OCI-M1 (cell line): ENCODE data around the gene C6orf47.

Experiments used
- DNase-seq: peaks from one replicate; lab custom pipeline; 2025; lab: John Stamatoyannopoulos, UW

Gene C6orf47

DNA sequence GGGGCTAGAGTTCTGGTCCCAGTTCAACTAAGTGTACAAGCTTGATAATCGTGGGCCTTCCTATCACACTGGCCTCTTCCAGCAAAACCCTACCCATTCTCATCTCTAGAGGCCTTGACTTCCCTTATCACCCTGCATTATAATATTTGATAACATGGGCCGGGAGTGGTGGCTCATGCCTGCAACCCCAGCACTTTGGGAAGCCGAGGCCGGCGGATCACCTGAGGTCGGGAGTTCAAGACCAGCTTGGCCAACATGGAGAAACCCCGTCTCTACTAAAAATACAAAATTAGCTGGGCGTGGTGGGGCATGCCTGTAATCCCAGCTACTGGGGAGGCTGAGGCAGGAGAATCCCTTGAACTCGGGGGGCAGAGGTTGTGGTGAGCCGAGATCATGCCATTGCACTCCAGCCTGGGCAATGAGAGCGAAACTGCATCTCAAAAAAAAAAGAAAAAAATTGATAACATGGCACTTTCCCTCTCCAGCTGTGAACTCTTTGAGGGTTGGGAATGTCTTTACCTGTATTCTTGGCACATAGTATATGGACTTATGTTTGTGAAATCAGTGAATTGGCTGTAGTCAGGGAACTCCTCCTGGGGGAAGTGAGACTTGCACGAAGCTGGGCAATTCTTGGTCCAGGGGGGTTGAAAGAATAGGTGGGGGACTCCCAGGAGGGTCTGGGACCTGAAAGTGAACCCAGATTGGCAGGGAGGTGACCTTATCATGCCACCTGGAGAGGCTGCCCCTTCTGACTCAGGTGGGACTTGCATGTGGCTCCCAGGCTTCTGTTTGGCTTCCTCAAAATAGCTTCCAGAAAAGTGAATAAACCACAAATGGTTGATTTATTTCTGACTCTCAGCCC, 915 bp upstream of the C6orf47 start:
- no peak for DNase-seq

DNA sequence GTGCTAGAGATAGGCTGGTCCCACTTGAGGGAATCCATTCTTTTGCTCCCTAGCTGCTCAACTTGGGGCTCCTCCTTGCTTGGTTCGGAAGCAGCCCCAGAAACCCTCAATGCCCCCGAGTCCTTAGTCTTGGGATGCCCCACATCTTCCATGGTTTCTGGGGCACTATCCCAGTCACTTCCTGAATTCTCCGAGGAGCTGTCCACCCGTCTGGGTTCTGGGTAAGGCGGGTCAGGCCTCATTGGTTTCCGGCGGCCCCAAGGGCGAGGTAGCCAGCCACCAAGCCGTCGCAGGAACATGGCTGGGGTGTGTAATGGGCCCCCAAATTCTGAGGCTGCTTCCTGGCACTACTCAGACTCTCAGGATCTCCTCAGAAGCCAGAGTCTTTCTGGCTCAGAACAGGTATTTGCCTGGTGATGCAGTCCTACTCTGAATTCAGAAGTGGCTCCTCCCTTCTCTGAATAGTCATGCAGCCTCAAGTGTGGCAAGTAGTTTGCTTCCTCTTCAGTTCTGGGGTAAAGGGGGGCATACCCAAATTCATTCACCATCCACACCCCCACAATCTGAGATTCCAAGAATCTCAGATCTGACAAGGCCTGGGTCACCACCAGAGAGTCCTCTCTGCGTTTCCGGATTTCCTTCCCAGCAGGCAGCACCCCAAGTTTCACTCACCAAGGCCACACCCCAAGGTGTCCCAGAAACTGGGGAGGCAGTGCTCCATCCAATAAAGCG, 763 bp downstream of the C6orf47 start:
- DNase-seq, result no peak

DNA sequence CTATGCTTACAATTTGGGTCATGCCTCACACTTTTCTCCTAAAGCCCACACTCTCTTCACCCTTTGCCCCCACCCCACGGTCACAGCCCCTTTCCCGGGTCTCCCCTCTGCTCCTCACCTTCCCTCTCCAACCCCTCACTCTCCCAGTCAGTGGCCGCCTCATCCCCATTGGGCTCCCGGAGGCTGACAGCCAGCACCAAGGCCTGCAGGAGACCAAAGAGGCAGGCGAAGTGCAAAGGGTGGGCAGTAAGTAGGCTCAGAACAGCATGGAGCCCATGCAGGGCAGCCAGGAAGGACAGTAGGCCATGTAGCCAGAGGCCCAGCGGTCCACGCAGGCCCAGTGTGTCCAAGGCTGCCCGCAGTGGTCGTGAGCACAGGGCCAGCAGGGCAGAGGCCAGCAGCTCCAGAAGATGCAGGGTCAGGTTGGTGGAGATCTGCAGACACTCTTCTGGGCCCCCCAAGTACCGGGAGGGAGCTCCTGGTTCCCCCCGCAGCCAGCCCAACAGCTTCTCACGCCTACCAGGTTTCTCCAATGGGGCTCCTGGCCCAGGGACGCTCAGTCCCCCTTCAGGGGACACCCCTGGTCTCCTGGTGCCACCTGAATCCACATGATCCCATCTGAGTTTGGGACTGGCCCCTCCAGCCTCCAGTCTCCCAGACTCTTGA, 1.5 kb downstream of the C6orf47 start:
- no peak for DNase-seq

DNA sequence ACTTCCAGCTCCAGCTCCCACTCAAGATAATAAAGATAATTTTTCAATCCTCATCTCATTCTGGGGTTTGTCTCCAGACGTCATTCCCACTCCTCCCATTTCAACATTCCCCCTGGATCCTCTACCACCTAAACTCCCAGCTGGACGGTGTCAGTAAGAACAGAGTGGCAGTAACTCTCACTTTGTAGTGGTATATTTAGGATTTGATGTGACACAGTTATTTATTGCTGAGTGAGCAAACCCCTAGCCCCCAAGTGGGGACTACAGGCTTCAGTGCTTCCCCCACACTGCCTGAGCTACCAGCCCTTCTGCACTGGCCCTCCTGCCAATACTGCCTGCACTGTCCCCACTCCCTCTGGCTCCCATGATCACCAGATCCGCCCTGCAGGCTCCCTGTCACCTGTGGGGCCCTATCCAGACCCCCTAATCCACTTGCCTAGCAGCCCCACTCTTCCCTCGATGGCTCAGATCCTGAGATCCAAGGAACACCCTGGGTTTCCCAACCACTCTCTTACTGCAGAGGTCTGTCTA, 2.4 kb downstream of the C6orf47 start:
- no peak for DNase-seq

- DNase-seq, result no peak
Observed at GRCh38 chr6:31657406-31658157, 3.0 kb downstream of the C6orf47 start.

- no peak for DNase-seq
Observed at GRCh38 chr6:31655349-31656237, 5.0 kb downstream of the C6orf47 start, which contains the start of gene APOM. APOM (plus strand) TSS chr6:31655894; CDS start chr6:31655967, 73 bp downstream.

- DNase-seq, result no peak
Observed at GRCh38 chr6:31654574-31655348, 5.8 kb downstream of the C6orf47 start.

DNA sequence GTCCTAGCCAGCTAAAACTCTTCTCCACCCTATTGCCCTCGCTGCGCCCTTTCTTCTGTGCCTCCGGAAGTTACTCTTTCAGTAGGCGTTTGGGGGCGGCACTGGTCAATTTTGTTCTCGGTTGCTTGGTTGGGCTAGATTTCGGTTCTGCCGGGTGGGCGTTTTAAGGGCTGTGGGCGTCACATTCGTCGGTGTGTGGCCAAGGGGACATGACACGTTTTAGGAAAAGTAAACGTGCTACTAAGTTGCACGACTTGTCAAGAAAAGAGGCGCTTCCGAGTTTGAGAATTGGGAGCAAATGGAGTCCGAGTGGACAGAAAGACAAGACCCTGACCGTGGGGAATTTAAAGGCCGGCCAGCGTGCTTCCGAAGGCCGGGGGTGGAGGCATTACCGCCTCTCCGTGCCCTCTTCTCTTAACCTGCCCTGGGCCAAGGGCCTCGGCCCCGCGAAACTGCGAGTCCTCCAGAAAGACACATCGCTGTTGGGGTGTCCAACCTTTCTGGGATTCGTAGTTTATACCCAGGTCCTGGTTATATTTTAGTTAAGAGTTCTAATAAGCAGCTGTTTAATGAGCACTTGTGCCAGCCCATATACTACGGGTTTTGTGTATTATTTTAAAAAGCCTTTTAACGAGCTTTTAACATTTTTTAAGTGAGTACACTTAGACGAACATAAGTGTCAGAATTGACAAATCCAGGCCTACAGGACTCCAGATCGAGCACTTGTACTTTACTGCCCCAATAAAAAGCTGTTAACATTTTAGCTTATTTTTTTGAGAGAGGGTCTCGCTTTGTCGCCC, 7.5 kb downstream of the C6orf47 start:
- DNase-seq, result no peak

DNA sequence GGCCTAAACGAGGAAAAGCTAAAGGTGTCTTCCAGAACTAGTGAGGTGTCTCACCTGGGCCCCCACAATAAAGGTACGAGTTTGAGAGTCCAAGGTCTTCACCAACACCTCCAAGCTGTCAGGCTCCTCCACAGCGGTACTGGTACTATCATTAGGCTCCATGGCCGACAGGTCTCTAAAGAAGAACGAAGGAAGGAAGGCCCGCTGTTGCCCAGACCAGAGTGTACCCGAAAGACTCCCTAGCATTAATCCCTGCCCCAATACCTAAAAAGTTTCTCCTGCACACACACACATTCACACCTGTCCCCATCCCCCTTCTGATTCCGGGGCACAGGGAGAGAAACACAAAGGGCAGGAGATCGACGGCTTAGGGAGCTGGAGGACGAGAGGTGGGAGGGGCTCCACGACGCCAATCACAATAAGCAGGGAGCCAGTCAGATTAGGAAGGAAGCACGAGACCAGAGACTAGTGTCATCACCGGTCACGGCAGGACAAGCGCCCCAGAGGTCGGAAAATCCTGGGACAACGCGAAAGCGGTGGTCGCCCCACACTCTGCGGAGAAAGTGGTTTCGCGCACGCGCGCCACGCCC, 8.9 kb downstream of the C6orf47 start:
- peak; percentile 93 for DNase-seq

DNA sequence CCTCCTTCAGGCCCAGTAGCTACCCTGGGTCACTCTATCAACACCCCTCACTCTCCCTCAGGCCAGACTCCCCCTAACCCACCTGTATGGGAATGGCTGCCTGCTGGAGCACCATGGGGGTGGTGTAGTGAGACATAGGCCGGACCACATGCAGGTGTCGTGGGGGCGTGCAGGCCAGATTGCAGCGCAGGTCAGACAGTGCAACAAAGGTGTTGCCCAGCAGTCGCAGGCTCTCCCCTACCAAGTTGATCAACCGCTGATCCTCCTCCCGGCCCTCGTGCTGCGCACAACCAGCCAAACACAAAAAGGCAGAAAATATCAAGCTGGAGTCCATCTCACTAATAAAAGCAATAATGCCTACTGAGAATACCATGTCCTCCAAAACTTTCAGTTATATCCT, 15.3 kb downstream of the C6orf47 start:
- no peak for DNase-seq

GRCh38 chr6:31643818-31644454, 16.6 kb downstream of the C6orf47 start:
- DNase-seq, result no peak

DNA sequence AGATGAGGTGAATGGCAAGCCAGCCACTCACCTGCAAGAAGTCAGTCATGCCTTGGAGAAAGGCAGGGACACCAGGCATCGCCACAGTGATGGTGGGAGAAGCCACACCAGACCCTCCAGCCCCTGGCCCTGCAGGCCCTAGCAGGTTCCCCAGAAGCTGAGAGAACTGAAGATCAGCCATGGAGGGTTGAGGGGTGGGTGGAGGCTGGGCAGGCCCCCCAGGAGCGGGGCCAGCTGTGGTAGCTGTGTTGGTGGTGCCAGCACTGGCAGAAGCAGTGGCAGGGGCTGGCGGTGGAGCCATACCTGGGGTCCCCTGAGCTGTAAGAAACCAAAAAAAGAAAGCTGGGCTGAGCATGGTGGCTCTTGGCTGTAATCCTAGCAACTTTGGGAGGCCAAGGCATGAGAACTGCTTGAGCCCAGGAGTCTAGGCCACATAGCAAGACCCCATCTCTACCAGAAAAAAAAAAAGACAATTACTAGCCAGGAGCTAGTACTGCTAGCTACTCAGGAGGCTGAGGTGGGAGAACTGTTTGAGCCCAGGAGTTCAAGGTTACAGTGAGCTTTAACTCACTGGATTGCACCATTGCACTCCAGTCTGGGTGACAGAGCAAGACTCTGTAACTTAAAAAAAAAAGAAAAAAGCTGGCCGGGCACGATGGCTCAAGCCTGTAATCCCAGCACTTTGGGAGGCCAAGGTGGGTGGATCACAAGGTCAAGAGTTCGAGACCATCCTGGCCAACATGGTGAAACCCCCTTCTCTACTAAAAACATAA, 17.6 kb downstream of the C6orf47 start:
- no peak for DNase-seq

DNA sequence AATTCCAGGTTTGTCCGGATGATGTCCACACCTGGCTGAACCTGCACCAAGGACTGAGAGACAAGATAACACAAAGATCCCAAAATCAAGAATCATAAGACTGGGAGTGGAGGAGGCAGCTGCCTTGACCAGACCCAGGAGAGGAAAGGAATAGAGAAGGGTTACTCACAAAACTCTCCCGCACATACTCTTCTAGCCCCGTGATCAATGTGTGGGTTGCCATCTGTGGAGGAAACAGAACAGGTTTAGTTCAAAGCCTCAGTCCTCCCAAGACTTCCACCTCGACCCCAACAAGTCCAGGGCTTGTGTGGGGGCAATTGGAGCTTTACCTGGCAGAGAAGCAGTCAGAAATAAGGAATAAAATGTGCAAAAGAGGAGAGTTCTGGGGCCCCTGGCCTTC, 19.2 kb downstream of the C6orf47 start:
- no peak for DNase-seq

- DNase-seq, result no peak
Observed at GRCh38 chr6:31640612-31641011, 20.0 kb downstream of the C6orf47 start.

DNA sequence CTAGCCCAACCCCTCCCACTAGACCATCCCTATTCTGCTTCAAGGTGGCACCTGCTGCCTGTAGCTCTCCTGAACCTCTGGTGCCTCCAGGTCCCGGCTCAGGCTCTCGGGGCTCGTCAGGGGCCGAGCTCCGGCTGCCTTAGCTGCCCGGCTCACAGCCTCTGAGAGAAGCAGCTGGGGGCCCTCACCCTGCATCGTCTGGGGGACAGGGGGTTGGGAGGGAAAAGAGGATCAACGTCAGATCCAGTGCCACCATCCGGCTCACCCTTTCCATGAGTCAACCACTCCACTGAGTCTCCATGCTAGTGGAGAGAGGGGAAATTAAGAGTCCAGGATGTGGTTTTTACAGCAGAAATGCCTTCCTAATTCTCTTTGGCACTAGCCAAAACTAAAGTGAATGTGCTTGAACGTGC, 21.1 kb downstream of the C6orf47 start:
- no peak for DNase-seq

DNA sequence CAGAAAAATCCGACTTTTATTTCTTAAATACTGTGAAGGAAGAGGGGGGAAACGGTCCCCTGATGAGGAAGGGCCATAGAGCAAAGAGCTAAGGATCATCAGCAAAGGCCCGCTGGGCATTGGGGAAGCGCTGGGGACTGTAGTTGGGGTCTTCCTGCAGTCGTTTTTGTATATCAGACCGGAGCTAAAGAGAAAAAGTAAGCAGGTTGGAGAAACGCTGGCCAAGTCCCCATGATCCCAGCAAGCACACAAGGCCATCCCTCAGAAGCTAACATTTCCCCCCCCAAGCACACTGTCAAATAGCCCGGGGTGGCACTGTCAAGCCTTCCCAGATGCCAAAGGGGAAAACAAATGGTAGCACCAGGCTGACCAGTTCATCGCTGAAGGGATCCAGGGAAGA, 21.5 kb downstream of the C6orf47 start:
- no peak for DNase-seq
